CD4-positive, alpha-beta T cell (primary cell): ENCODE measurements around the gene HAPSTR1. TPM values are rescaled to one million over a fixed set of nuclear protein-coding genes. Genes with fewer than 3 reads are reported as not detected.
"Not testable (repeated sequence)": the region's sequence is repeated elsewhere in the genome, so short reads cannot be mapped to it uniquely, and the experiment has no call there.

Experiments used
- ATAC-seq: fragments of 200-7000 bp; cut with Tn5 transposase; one replicate; pipeline ENCODE4 v1.10.0; 2022; ENCODE audit warnings: mild to moderate bottlenecking; ENCODE audit not compliant: poor library complexity
- CTCF ChIA-PET: fragments of 350-600 bp; sonication (Branson Sonifier 250); formaldehyde crosslinking; loops from one replicate; lab custom pipeline; 2021; ENCODE audit warnings: antibody characterized with exemption, inconsistent platforms; lab: Charles Lee
- POLR2A ChIA-PET: fragments of 350-600 bp; sonication (Branson Sonifier 250); formaldehyde crosslinking; loops from one replicate; lab custom pipeline; 2021; ENCODE audit warnings: antibody characterized with exemption, inconsistent platforms; lab: Charles Lee
- DNase-seq, 14 experiments: peaks; one replicate each; pipeline ENCODE4 v3.0.0-alpha.2; 2013 to 2020; ENCODE audit warnings: mixed read lengths in 2 of 14
- H3K27ac ChIP-seq, 2 donors: one replicate each; pipeline versions ENCODE4 v1.5.1 to v1.7.0; 2013; ENCODE audit warnings: low read length in 2 of 2, low read depth in 1 of 2, mild to moderate bottlenecking in 1 of 2
- H3K27me3 ChIP-seq, 2 experiments: 1 replicate in 1 of 2; 2 replicates in 1 of 2; pipeline versions ENCODE4 v1.6.1 to v1.7.0; 2013; ENCODE audit warnings: low read length in 2 of 2, control low read depth in 1 of 2, mild to moderate bottlenecking in 1 of 2, moderate library complexity in 1 of 2; ENCODE audit not compliant: insufficient read depth in 2 of 2, control insufficient read depth in 1 of 2
- H3K36me3 ChIP-seq: one replicate; pipeline ENCODE4 v1.6.1; 2013; ENCODE audit warnings: low read length, control low read depth; ENCODE audit not compliant: insufficient read depth
- H3K4me1 ChIP-seq: one replicate; pipeline ENCODE4 v1.6.1; 2013; ENCODE audit warnings: low read length, control low read depth; ENCODE audit not compliant: insufficient read depth
- H3K4me3 ChIP-seq: one replicate; pipeline ENCODE4 v1.5.1; 2013; ENCODE audit warnings: mild to moderate bottlenecking, low read length, moderate library complexity
- H3K9me3 ChIP-seq, 2 experiments: 1 replicate in 1 of 2; 2 replicates in 1 of 2; pipeline versions ENCODE4 v1.6.1 to v1.7.0; 2013; ENCODE audit warnings: low read length in 2 of 2, mild to moderate bottlenecking in 2 of 2, control low read depth in 1 of 2, moderate library complexity in 1 of 2; ENCODE audit not compliant: control insufficient read depth in 1 of 2, insufficient read depth in 1 of 2
- H3K27ac Mint-ChIP-seq: one replicate; pipeline ENCODE4 v1.8.0; 2020; ENCODE audit warnings: mixed read lengths
- H3K27me3 Mint-ChIP-seq: one replicate; pipeline ENCODE4 v1.8.0; 2021; ENCODE audit warnings: mixed read lengths
- H3K36me3 Mint-ChIP-seq: one replicate; pipeline ENCODE4 v1.8.0; 2021; ENCODE audit warnings: low read depth, mixed read lengths
- H3K4me1 Mint-ChIP-seq: one replicate; pipeline ENCODE4 v1.8.0; 2021; ENCODE audit warnings: low read depth, mixed read lengths
- H3K4me3 Mint-ChIP-seq: one replicate; pipeline ENCODE4 v1.8.0; 2020; ENCODE audit warnings: mild to moderate bottlenecking, mixed read lengths
- H3K9me3 Mint-ChIP-seq: one replicate; pipeline ENCODE4 v1.8.0; 2020; ENCODE audit warnings: mixed read lengths
- CTCF ChIP-seq: fragments of 200-600 bp; IDR thresholded peaks from one replicate; pipeline ENCODE4 v1.8.0; 2022; ENCODE audit warnings: antibody characterized with exemption, mild to moderate bottlenecking
- intact Hi-C, 2 experiments: fragments of 100-400 bp; cut with DNase I in 1 of 2; cut with micrococcal nuclease in 1 of 2; formaldehyde crosslinking; loops; one replicate each; pipeline versions ENCODE4 v1.15.1 to v1.9.0; 2023 to 2025; cut with DNase I, micrococcal nuclease
- polyA plus RNA-seq, 2 donors: library from polyadenylated mRNA; unstranded; fragments of 120-200 nt; gene quantifications; one replicate each; pipeline ENCODE4 v1.2.1, GENCODE V29; 2013
- total RNA-seq, 174 experiments: library from RNA in 2 of 174; stranded (reverse) in 2 of 174; gene quantifications; one replicate each; pipeline ENCODE4 v1.2.3 and lab custom pipeline; 2021 to 2026

Gene HAPSTR1
- total RNA-seq (100 to 1,000 TPM; 152 to 153 TPM), total RNA-seq (lab: John Stamatoyannopoulos, UW) (134 to 397 (median 194) reads per million in 172 experiments)
- 37.8 TPM for polyA plus RNA-seq (2013, experiment 1 of 2)
- polyA plus RNA-seq (2013, experiment 2 of 2), result 56.1 TPM

GRCh38 chr16:9090960-9091866 lies at the start of gene HAPSTR1:
Gene HAPSTR1 (plus strand): TSS chr16:9091644. CDS start chr16:9092045, 401 bp downstream.
- Mint-ChIP-seq H3K27me3 (no peaks in the 10 kb centered on the region), H3K4me3 (peak within 1 kb of the TSS; percentile 96), H3K9me3 (no peaks in the 10 kb centered on the region), H3K4me1 (peaks cover 47% of the 10 kb centered on the region), H3K27ac (peak within 1 kb of the TSS; percentile 97), H3K36me3 (peaks cover 48% of the 10 kb centered on the region)
- no peaks in the 10 kb centered on the region for H3K9me3 ChIP-seq
- ChIA-PET POLR2A (interaction anchor here (0.7 to 4.1 kb wide), 33 partner anchors 10 to 1851 kb away, joined by 3 to 81 read pairs (median 5); partner anchors contain the start of genes ABAT, ATF7IP2, CARHSP1 and DEXI), CTCF (interaction anchor here (1.0 to 1.3 kb wide), 2 partner anchors 47 to 128 kb away, joined by 3 to 4 read pairs; partner anchors contain the start of gene USP7)
- peak within 1 kb of the TSS; percentile 86 to 90 for H3K27ac ChIP-seq
- H3K4me1 ChIP-seq, result peaks cover 22% of the 10 kb centered on the region
- no peaks in the 10 kb centered on the region for H3K27me3 ChIP-seq
- intact Hi-C loops, result loop anchor here (1.0 to 5.0 kb wide), 7 partner anchors 36 to 1296 kb away; partner anchors contain the start of genes PMM2 (in 2 of the 2), TMEM186 (in 2 of the 2), ABAT (in 1 of the 2) and ATF7IP2 (in 1 of the 2)
- ATAC-seq (peak; percentile 87), DNase-seq (peak; percentile 98 to 100 (median 99))
- H3K36me3 ChIP-seq, result peaks cover 31% of the 10 kb centered on the region
- H3K4me3 ChIP-seq, result peak within 1 kb of the TSS; percentile 89
- no peak for TF ChIP-seq CTCF

GRCh38 chr16:9042533-9042932 lies 48.9 kb upstream of the HAPSTR1 start:
- Histone ChIP-seq H3K27me3 (no peaks in the 10 kb centered on the region), H3K27ac (no peak overlapping the region), H3K4me1 (peaks cover under 1% of the 10 kb centered on the region), H3K36me3 (no peaks in the 10 kb centered on the region), H3K4me3 (no peak overlapping the region), H3K9me3 (peaks cover 0 to 8% of the 10 kb centered on the region in 2 experiments)
- no peak for TF ChIP-seq CTCF
- CTCF ChIA-PET, result no interaction called here
- H3K9me3 Mint-ChIP-seq, result peaks cover 5% of the 10 kb centered on the region
- no peaks in the 10 kb centered on the region for H3K36me3 Mint-ChIP-seq
- H3K4me3 Mint-ChIP-seq, result no peak overlapping the region
- no peaks in the 10 kb centered on the region for H3K27me3 Mint-ChIP-seq
- DNase-seq (no peak), ATAC-seq (no peak)
- POLR2A ChIA-PET, result no interaction called here
- intact Hi-C loops, result no loop called here
- H3K27ac Mint-ChIP-seq, result no peak overlapping the region
- no peaks in the 10 kb centered on the region for H3K4me1 Mint-ChIP-seq

GRCh38 chr16:9042964-9043680 lies 48.3 kb upstream of the HAPSTR1 start:
- H3K27ac ChIP-seq, result no peak overlapping the region
- H3K4me1 ChIP-seq, result peaks cover 5% of the 10 kb centered on the region
- H3K9me3 ChIP-seq, result peaks cover 0 to 12% of the 10 kb centered on the region in 2 experiments
- Mint-ChIP-seq H3K4me1 (no peaks in the 10 kb centered on the region), H3K9me3 (peaks cover 5% of the 10 kb centered on the region), H3K4me3 (no peak overlapping the region), H3K27me3 (no peaks in the 10 kb centered on the region), H3K36me3 (no peaks in the 10 kb centered on the region), H3K27ac (no peak overlapping the region)
- intact Hi-C loops, result no loop called here
- H3K36me3 ChIP-seq, result no peaks in the 10 kb centered on the region
- ATAC-seq (no peak), DNase-seq (no peak)
- TF ChIP-seq CTCF, result no peak
- ChIA-PET CTCF (no interaction called here), POLR2A (no interaction called here)
- no peak overlapping the region for H3K4me3 ChIP-seq
- H3K27me3 ChIP-seq, result no peaks in the 10 kb centered on the region

GRCh38 chr16:9045562-9045961 lies 45.9 kb upstream of the HAPSTR1 start:
- intact Hi-C loops, H3K36me3 Mint-ChIP-seq, H3K27me3 ChIP-seq, POLR2A ChIA-PET, ATAC-seq, H3K27ac ChIP-seq, DNase-seq, H3K4me1 Mint-ChIP-seq, H3K4me3 Mint-ChIP-seq, H3K36me3 ChIP-seq, H3K4me3 ChIP-seq, H3K27me3 Mint-ChIP-seq, H3K9me3 Mint-ChIP-seq, H3K4me1 ChIP-seq, H3K27ac Mint-ChIP-seq: not testable (repeated sequence)
- CTCF ChIA-PET, result interaction anchor here (1.1 kb wide), 1 partner anchor 13 kb away, joined by 4 read pairs; no protein-coding TSS in a partner anchor
- peaks cover 0 to 12% of the 10 kb centered on the region in 2 experiments for H3K9me3 ChIP-seq
